Thyroid gland (tissue), 4 donors: ENCODE data around the gene QPCT.

Source experiments
- POLR2A ChIP-seq, 2 donors: fragments of 450-650 bp; IDR thresholded peaks; one replicate each; pipeline ENCODE4 v1.6.1; 2017; ENCODE audit warnings: antibody characterized with exemption in 2 of 2, mild to moderate bottlenecking in 2 of 2, moderate library complexity in 1 of 2
- TF ChIP-seq, protein P1 (sequence below), 6 experiments: fragments of 200-600 bp in 3 of 6; fragments of 450-650 bp in 3 of 6; sonication (generic) in 3 of 6; IDR thresholded peaks; one replicate each; pipeline ENCODE4 v1.5.1; 2016 to 2019; ENCODE audit warnings: antibody characterized with exemption in 6 of 6, mild to moderate bottlenecking in 2 of 6, inconsistent platforms in 1 of 6, moderate library complexity in 1 of 6

GRCh38 chr2:37365669-37366068, 21.2 kb downstream of the QPCT start:
- TF ChIP-seq, protein P1, sequence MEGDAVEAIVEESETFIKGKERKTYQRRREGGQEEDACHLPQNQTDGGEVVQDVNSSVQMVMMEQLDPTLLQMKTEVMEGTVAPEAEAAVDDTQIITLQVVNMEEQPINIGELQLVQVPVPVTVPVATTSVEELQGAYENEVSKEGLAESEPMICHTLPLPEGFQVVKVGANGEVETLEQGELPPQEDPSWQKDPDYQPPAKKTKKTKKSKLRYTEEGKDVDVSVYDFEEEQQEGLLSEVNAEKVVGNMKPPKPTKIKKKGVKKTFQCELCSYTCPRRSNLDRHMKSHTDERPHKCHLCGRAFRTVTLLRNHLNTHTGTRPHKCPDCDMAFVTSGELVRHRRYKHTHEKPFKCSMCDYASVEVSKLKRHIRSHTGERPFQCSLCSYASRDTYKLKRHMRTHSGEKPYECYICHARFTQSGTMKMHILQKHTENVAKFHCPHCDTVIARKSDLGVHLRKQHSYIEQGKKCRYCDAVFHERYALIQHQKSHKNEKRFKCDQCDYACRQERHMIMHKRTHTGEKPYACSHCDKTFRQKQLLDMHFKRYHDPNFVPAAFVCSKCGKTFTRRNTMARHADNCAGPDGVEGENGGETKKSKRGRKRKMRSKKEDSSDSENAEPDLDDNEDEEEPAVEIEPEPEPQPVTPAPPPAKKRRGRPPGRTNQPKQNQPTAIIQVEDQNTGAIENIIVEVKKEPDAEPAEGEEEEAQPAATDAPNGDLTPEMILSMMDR (IDR thresholded peaks at IDR 0.05): no peak
- no peak for TF ChIP-seq POLR2A (IDR thresholded peaks at IDR 0.05)
